Hematopoietic multipotent progenitor cell treated with erythropoietin and hydrocortisone succinate and interleukin-3 and kit ligand, for 17 days (in vitro differentiated cells): ENCODE results near the gene MS4A10.

Experiments used
- DNase-seq: peaks from one replicate; pipeline ENCODE4 v3.0.0-alpha.2; 2015; ENCODE audit warnings: low spot score

The MS4A10 gene

DNA sequence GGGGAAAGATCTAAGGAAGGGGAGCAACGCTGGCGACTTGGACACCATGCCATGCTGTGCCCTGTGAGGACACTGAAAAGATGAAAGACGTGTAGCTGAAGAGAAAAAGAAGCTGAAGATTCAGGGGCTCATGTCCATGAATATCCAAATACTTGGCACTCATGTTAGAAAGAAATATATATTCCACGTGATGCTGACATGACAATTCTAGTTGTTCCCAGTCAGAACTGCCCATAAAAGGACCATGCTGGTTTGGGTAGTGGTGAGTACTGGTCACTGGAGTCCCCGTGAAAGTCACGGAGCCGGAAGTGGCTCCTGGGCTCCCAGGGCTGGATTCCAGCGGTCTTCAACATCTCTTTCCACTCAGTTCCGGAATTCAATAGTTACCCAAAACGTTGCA lies 18.6 kb upstream of the MS4A10 start:
- DNase-seq = no peak

DNA sequence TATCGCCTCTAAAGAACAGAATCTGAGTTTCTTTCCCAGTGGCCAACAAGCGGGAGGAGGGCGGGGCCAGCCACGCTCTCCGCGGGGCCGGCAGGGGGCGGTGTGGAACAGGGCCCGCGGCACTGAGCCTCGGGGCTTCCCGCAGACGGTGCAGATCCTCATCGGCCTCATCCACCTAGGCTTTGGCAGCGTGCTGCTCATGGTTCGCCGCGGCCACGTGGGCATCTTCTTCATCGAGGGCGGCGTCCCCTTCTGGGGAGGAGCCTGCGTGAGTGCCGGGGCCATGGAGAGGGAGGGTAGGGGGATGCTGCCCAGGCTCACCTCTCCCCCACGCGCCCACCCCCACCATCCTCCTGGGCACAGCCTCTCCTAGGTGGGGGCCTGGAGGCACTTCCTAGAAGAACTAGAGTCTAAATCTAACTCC lies 17.7 kb upstream of the MS4A10 start:
- no peak for DNase-seq

DNA sequence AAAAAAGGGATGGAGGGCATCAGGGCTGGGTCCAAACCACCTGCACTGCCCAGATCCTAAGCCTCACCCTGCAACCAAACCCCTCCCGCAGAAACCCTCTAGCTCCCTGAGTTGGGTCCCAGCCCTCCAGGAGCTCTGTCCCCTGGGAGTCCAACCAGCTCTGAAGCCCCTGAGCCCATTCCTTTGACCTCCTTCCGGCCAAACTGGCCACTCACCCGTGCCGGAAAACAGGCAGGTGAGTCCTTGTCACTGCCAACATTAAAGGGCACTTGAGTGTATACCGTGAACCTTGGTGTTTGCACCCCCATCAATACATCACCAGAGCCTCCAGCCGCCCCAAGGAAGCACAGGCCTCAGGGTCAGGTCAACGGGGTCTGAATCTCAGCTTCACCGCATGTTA lies 16.9 kb upstream of the MS4A10 start:
- DNase-seq = no peak

GRCh38 chr11:60769273-60769672 lies 15.9 kb upstream of the MS4A10 start:
- DNase-seq = no peak

- DNase-seq = no peak
Observed at GRCh38 chr11:60769811-60770210, 15.3 kb upstream of the MS4A10 start.

DNA sequence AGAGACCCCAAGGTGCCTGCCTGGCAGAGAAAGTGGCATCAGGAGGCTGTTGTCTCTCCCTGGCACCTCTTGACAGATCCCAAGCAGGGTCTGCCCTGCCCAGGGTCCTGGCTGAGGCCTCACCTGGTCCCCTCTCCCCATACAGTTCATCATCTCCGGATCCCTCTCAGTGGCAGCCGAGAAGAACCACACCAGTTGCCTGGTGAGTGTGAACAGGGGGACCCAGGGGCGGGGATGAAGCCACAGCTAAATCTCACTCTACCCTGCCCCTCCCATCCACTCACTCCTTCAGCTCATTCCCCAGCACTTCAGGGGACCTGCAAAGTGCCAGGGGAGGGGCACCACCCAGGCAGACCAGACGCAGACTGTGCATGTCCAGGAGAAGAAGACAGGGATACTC lies 14.0 kb upstream of the MS4A10 start:
- no peak for DNase-seq

DNA sequence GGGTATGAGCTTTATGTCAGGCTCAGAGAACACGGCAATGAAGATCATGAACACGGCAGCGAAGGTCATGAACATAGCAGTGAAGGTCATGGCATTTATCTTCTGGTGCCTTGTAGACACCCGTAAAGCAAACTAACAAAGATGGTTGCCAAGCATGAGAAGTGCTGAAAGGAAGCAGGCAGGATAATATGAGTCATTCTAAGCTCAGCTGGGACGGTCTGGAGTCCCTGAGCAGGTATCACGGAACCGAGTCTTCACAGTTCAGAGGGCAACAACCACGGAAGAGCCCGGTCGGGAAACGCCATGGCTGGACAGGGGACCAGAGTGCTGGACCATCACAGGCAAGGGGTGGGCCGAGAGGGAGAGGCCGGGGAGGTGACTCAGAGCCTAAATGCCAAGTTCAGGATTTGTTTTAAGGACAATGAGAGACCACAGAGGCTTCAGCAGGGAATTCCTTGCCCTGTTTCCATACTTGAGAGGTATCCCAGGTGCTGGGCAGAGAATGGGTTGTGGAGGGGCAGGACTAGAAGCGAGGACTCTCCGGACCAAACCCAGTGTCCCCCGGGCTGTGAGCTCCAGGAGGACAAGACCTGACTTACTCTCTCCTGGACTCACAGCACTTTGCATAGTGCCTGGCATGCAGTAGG lies 13.1 kb upstream of the MS4A10 start:
- no peak for DNase-seq

DNA sequence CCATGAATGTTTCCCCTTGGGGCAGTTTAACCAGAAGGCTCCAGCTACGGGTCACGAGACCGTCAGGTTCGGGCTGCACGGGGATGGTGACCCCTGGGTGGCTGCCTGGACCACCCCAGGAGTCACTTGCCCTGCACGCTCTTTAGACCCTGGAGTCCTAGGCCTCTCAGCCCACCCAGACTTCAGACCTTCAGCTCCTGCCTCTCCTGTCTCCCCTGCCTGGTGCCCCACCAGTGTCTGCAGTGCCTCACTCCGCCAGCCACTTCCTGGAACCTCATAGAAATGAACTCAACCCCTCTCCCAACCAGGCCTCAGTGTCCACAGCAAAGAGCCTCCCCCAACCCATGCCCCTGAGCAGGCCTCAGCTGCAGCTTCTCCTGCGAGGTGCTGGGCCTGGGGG lies 12.5 kb upstream of the MS4A10 start:
- DNase-seq = no peak

- DNase-seq = no peak
Observed at GRCh38 chr11:60774726-60775125, 10.4 kb upstream of the MS4A10 start.

DNA sequence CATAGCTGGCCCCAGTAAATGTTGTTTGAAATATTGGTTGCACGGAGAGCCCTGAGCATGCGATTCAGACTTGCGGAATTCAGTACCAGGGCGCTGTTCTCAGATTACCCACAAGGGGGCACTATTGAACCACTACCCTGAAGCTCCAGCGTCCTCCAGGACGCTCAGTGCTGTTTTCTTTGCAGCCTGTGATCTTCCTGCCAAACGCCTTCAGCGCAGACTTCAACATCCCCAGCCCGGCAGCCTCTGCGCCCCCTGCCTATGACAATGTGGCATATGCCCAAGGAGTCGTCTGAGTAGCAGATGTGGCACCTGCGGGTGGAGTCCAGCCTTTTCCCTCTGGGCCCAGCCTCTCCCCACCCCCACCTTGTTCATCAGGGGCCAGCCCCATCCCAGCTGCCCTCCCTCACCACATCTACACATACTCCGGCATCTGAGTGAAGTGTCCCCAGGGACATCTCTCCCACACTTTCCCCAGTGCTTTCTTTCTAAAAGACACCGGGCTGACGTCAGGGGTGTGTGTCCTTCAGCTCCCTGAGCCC lies 9.6 kb upstream of the MS4A10 start:
- peak; percentile 70 for DNase-seq

GRCh38 chr11:60776167-60776566 lies 9.0 kb upstream of the MS4A10 start:
- no peak for DNase-seq

GRCh38 chr11:60777106-60777505 lies 8.0 kb upstream of the MS4A10 start:
- DNase-seq = no peak

- DNase-seq = no peak
Observed at GRCh38 chr11:60777572-60777971, 7.6 kb upstream of the MS4A10 start.

GRCh38 chr11:60780065-60780464 lies 5.1 kb upstream of the MS4A10 start:
- no peak for DNase-seq

DNA sequence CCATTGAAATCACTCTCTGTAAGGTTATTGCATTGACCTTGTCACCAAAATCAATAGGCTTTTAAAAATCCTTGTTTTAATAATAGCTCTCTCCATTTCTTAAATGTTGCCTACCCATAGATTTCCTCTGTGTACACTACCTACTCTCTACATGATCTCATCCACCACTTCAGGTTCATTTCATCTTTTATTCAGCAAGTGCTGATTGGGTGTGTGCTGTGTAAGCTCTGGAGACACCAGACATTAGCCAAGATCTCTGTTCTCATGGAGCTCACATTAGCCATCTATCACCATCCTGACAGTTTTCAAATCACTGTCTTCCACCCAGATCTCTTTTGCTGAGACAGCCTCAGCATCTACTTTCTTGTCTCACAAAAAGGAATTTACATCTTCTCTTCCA lies 4.4 kb upstream of the MS4A10 start:
- DNase-seq = no peak

GRCh38 chr11:60781286-60781980 lies 3.7 kb upstream of the MS4A10 start:
- DNase-seq = no peak

- DNase-seq = no peak
Observed at GRCh38 chr11:60781981-60782316, 3.2 kb upstream of the MS4A10 start.

GRCh38 chr11:60782393-60783140 lies 2.6 kb upstream of the MS4A10 start:
- DNase-seq = no peak

DNA sequence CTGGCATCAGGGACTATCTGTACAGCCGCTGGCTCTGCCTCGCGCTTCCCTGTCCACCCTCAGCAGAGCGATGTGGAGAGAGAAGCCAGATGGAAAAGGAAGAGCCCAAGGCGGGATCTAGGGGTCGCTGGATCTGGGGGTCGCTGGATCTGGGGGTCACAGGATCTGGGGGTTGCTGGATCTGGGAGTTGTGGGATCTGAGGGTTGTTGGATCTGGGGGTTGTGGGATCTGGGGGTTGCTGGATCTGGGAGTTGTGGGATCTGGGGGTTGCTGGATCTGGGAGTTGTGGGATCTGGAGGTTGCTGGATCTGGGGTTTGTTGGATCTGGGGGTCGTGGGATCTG lies 2.0 kb upstream of the MS4A10 start:
- DNase-seq = no peak

DNA sequence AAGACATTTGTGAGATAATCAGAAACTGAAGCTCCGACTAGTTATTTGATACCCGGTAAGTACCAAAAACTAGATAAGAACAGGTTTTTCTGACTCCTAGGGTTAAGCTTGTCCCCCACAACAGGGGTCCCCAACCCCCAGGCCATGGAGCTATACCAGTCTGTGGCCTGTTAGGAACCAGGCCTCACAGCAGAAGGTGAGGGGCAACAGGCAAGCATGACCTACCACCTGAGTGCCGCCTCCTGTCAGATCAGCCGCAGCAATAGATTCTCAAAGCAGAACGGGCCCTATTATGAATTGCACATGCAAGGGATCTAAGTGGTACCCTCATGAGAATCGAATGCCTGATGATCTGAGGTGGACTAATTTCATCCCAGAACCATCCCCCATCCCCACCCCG lies 1.2 kb upstream of the MS4A10 start:
- no peak for DNase-seq

DNA sequence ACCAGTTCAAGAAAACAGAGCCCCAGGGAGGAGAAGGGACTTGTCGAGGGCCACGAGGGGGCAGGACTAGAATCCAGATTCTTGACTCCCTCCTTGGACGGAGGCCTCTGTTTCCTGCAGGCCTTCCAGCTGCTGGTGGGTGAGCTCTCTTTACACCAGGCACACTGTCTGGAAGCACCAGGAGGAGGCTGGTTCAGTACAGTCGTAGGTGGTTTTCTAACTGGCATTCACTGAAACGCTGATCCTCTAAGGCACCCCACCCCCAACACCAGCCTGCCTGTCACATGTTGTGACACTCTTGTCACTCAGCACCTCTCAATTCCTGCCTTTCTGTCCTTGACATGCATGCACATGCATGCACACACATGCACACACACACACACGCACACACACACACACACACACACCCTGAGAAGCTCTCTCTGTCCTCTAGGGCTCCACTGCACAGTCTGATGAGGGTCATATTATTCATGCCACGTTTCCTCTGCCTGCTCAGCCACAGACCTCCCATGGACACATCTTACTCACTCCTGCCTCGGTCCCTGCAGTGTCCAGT lies 751 bp downstream of the MS4A10 start:
- DNase-seq = no peak

GRCh38 chr11:60786811-60787567 lies 1.9 kb downstream of the MS4A10 start:
- DNase-seq = no peak
